ENCODE measurements around the gene STAT1.

The STAT1 gene

GRCh38 chr2:190973262-190973661 is 40.7 kb downstream of the STAT1 start (continued):
- TF ChIP-seq ZBTB26 (tag by site-specific recombination; optimal IDR thresholded peaks at IDR 0.05) (no peak), ZNF248 (tag by site-specific recombination; IDR thresholded peaks at IDR 0.05) (no peak), ZNF112 (tag by site-specific recombination; IDR thresholded peaks at IDR 0.05) (no peak), MZF1 (tag by site-specific recombination; IDR thresholded peaks at IDR 0.05; ENCODE audit: borderline replicate concordance) (no peak)

DNA sequence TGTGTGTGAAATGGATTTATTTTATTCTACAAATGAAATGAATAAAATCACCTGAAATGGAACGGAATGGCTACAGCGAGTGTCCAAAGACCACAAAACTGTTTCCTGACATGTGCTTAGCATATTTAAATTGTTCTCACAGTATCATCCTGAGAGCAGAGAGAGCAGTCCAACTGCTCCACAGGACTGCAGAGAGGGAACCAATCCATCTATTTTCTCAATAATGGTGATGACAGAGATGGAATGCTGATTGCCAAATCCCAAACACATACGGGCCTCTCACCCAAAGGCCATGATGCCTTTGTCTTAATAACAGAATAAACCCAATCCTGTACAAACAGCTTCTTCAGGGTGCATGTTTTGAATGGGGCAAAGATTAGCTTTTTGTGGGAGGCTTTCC is 41.1 kb downstream of the STAT1 start:
- no peak overlapping the region for H3K4me3 ChIP-seq (ENCODE audit: low read depth, low read length)
- ChIA-PET CTCF (interaction anchor here (1.4 kb wide), 1 partner anchor 24 kb away, joined by 3 read pairs; no protein-coding TSS in a partner anchor), POLR2A (no interaction called here)
- H3K27ac ChIP-seq (ENCODE audit: extremely low read depth, low read depth, low read length), result no peak overlapping the region
- H3K36me3 ChIP-seq (ENCODE audit: control insufficient read depth in 2 of 2, insufficient read depth in 1 of 2, low read length in 2 of 2), result peaks cover 16 to 95% of the 10 kb centered on the region in 2 experiments; a peak in 2 of 3 replicates
- no peaks in the 10 kb centered on the region for H3K9me3 ChIP-seq (ENCODE audit: control insufficient read depth, insufficient read depth, low read depth, low read length)
- TF ChIP-seq ZNF433 (tag by site-specific recombination; IDR thresholded peaks at IDR 0.05; ENCODE audit: low read depth) (no peak), ZNF391 (tag by site-specific recombination; IDR thresholded peaks at IDR 0.05; ENCODE audit: borderline replicate concordance, low read depth) (no peak), ZBTB44 (tag by site-specific recombination; IDR thresholded peaks at IDR 0.05) (no peak), ZNF623 (tag by site-specific recombination; IDR thresholded peaks at IDR 0.05) (no peak), ZNF223 (tag by site-specific recombination; IDR thresholded peaks at IDR 0.05) (no peak)
- no peaks in the 10 kb centered on the region for H3K4me1 ChIP-seq (ENCODE audit: control insufficient read depth, insufficient read depth, low read length)

DNA sequence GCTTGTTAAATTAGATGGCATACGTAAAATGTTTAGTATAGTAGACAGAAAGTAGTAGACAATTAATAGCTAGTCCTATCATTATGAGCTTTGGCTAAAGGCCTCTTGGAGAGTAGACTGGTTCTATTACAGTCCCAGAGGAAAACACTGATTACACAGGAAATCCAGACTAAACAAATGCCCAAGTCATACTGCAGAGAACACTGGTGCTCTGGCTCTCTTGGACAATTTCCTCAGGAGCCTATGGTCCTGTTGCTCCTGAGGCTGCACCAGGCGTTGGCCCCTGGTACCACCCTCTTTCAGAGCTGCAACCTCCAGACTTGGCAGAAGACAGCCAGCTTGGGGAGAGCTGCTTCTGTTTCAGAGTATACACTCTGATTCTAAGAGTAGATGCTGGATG is 41.8 kb downstream of the STAT1 start:
- Histone ChIP-seq H3K9me3 (ENCODE audit: control insufficient read depth, insufficient read depth, low read depth, low read length) (no peaks in the 10 kb centered on the region), H3K4me3 (ENCODE audit: low read depth, low read length) (no peak overlapping the region), H3K4me1 (ENCODE audit: control insufficient read depth, insufficient read depth, low read length) (no peaks in the 10 kb centered on the region), H3K36me3 (ENCODE audit: control insufficient read depth in 2 of 2, insufficient read depth in 1 of 2, low read length in 2 of 2) (peaks cover 12 to 95% of the 10 kb centered on the region in 2 experiments; a peak in 2 of 3 replicates), H3K27ac (ENCODE audit: extremely low read depth, low read depth, low read length) (no peak overlapping the region)
- ChIA-PET POLR2A (no interaction called here), CTCF (interaction anchor here (1.4 kb wide), 1 partner anchor 24 kb away, joined by 3 read pairs; no protein-coding TSS in a partner anchor)
- no peak for TF ChIP-seq ZNF37A (tag by site-specific recombination; IDR thresholded peaks at IDR 0.05)
- TF ChIP-seq, protein P1, sequence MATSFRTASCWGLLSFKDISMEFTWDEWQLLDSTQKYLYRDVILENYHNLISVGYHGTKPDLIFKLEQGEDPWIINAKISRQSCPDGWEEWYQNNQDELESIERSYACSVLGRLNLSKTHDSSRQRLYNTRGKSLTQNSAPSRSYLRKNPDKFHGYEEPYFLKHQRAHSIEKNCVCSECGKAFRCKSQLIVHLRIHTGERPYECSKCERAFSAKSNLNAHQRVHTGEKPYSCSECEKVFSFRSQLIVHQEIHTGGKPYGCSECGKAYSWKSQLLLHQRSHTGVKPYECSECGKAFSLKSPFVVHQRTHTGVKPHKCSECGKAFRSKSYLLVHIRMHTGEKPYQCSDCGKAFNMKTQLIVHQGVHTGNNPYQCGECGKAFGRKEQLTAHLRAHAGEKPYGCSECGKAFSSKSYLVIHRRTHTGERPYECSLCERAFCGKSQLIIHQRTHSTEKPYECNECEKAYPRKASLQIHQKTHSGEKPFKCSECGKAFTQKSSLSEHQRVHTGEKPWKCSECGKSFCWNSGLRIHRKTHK (tag by site-specific recombination; IDR thresholded peaks at IDR 0.05), result no peak
- no peak for TF ChIP-seq KLF10 (tag by site-specific recombination; IDR thresholded peaks at IDR 0.05)
- no peak for TF ChIP-seq ZNF513 (tag by site-specific recombination; IDR thresholded peaks at IDR 0.05)

DNA sequence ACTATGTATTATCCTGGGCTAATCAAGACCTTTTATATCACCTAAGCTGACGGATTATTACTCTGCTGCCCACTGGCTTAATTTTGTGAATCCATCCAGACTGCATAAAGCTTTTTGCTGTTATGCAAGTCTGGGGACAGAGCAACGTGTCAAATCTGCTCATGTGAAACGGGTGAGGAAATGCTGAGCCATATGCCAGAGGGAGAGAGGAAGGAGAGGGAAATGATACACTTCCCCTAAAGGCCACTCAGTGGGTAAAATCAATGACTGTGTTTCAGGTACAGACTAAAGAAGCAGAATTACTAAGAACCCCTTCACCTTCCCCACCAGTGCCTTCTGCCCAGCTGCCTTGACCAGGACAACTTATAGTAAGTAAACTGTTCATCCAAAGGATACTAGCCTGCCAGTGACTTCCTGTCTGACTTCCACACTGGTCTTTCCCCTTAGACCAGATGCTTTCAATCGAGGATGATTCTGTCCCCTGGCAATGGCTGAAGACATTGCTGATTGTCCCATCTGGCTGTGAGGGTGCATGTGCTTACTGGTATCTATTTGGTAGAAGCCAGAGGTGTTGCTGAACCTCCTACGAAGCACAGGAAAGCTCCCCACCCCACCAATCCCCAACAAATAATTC is 43.0 kb downstream of the STAT1 start:
- Histone ChIP-seq H3K4me3 (ENCODE audit: low read depth, low read length) (no peak overlapping the region), H3K36me3 (ENCODE audit: control insufficient read depth in 2 of 2, insufficient read depth in 1 of 2, low read length in 2 of 2) (peaks cover 12 to 92% of the 10 kb centered on the region in 2 experiments; a peak in 2 of 3 replicates), H3K27ac (ENCODE audit: extremely low read depth, low read depth, low read length) (no peak overlapping the region), H3K9me3 (ENCODE audit: control insufficient read depth, insufficient read depth, low read depth, low read length) (no peaks in the 10 kb centered on the region), H3K4me1 (ENCODE audit: control insufficient read depth, insufficient read depth, low read length) (no peaks in the 10 kb centered on the region)
- POLR2A ChIA-PET, result no interaction called here
- CTCF ChIA-PET, result no interaction called here
- TF ChIP-seq ZNF280C (tag by site-specific recombination; IDR thresholded peaks at IDR 0.05), result no peak
- no peak for TF ChIP-seq ZBTB21 (tag by site-specific recombination; IDR thresholded peaks at IDR 0.05)

All from HEK293 (cell line).